ENCODE data around the gene CCDC158. TPM values are rescaled to one million over a fixed set of nuclear protein-coding genes. Genes with fewer than 3 reads are reported as not detected.

Gene CCDC158
- not detected in 2 replicates for total RNA-seq

DNA sequence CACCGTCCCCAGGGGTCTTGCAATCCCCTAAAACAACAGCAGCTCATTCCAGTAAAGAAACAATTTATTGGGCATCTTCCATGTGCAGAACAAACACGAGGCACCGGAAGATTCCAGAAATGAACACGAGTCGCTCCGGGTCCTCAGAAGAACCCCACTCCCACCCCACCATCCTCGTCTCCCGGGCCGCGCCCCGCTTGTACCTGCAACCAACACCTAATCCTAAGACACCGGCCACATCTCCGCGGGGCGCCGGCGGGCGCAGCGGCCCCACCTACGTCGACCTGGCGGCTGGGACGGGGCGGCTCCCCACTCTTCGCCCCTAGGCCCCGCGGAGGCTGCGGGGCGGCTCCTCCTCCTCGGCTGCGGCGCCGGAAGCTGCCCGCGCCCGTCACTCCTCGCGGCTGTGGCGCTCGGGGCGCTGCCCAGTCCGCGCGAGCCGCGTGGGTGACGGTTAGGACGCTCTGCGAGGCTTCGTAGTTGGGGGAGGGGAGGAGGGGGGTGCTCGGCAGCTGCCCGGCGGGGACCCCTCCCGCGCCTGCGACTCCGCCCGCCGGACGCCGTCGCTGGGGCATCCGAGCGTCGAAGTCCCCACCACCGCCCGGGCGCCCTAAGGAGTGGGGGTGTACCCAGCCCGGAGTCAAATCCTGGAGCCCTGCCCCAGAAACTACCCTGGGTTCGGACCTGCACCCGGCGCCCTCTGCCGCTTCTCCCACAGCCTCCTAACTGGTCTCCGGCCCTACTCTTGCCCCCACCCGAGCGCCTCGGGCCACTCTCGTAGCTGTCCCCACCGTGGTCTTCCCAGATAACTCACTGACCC, at the start of gene CCDC158:
TSS of gene CCDC158 (minus strand) at position 380 of the 820 bp plus-strand sequence. CDS start 17,934 bp downstream, outside the sequence.

DNA sequence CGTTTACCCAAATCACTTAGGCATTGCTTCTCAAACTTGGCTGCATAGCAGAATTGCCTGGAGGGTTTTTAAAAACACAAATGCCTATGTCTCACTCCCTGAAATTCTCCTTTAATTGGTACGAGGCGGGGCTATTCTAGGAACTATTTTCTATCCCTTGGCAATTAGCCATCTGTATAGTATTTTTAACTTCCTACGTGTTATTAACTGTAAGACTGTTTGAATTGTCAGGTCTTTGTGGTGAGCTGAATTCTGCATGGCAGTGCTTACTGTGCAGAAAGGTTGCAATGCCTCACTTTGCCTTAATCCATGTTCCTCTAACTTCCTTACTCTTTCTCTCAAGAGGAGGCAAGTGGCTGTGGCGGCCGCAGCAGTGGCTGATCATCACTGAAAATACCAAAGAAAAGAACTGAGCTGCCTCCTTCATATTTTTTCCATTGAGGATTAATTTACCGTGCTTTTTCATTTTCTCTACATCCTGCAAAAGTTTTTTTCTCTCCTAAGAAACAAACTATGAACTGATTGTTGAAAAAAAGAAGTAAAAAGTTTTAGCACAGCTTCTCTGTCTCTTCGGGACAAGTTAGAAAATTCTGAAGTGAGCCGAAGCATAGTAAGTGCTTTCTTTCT, 14.1 kb upstream of the CCDC158 start, which contains the start of gene SHROOM3:
TSS of gene SHROOM3 (plus strand) at position 329 of the 627 bp plus-strand sequence. CDS start 824 bp downstream, outside the sequence.

DNA sequence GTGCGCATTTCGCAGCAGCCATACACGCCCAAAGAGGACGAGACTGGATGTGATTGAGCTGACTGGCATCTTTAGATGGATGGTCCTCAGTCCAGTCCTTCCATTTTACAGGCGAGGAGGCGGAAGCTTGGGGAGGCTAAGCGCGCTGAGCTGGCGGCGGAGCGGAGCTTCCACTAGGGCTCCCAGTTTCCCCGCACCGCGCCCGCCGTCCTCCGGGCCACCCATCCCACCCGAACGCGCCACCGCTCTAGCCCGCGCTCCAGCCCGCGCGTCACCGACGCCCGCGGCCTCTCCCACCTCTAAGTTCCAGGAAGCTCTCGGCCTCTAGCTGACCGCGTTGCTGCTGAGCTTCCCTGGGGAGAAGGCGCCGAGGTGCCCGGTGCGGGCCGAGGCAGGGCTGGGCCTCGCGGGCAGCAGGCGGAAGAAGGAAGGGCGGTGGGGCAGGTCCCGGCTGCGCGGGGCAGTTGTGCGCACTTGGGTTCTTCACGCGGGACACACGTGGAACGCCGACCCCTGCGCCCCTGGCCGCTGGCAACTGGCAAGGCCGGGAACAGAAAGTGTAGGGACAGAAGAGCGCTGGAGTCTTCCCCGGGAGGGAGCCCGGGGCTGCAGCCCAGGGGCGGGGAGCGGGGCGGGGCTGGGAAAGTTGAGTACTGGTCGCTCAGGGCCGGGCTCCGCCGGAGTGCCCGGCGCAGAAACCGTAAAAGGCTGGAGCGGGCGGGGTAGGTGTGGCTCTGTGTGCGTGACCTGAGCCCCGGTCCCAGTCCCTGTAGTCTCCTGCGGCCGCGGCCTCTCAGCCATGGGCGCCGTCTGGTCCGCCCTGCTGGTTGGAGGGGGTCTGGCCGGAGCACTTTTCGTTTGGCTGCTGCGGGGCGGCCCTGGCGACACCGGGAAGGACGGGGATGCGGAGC, 114.7 kb downstream of the CCDC158 start, which contains the start of gene STBD1:
TSS of gene STBD1 (plus strand) at position 763 of the 911 bp plus-strand sequence. CDS start at position 800, 37 bp downstream.

Other genes starting within 250 kb of the CCDC158 start
- 65.3 and 77.2 TPM in 2 replicates for gene SCARB2, start 207.3 kb downstream of the CCDC158 start, total RNA-seq
- gene FAM47E, start 169.4 kb downstream of the CCDC158 start, total RNA-seq = 0.56 TPM in 1 of 2 replicates, not detected in the other
- 1.1 and 2.1 TPM in 2 replicates for gene STBD1, start 114.4 kb downstream of the CCDC158 start, total RNA-seq
- 16.8 and 22.2 TPM in 2 replicates for gene SHROOM3, start 14.1 kb upstream of the CCDC158 start, total RNA-seq

All from airway epithelial cell (primary cell).